Activated CD4-positive, CD25-positive, alpha-beta regulatory T cell treated with anti-CD3 and anti-CD28 coated beads, Interleukin-2, amount 50 U/mL, for 72 hours (primary cell): ENCODE measurements around the gene NEDD9.
A peak's percentile ranks its signal among the peaks of the same experiment; 100 is the strongest.

Experiments used
- DNase-seq: peaks from one replicate; pipeline ENCODE4 v3.0.0; 2021

NEDD9 gene

DNA sequence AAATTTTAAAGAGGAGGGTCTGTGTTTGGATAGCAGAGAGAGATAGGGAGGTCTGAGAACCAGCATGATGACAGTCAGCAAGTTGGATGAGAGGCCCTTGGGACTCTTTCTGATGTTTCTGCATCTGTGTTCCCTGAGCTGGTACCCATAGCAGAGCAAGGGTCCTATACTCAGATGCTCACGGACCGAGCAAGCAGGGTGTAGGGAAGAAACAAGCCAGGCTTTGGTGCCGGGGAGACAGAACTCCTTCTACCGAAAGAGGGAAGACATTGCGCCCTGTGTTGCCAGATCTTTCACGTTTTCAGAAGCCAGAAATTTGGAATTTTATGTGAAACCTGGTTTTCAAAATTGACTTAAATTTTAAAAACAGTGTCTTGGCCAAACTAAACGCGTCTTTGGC, 34.6 kb downstream of the NEDD9 start:
- DNase-seq, result no peak

GRCh38 chr6:11197175-11197536, 35.3 kb downstream of the NEDD9 start:
- DNase-seq, result no peak

GRCh38 chr6:11196511-11197174, 35.8 kb downstream of the NEDD9 start:
- no peak for DNase-seq

DNA sequence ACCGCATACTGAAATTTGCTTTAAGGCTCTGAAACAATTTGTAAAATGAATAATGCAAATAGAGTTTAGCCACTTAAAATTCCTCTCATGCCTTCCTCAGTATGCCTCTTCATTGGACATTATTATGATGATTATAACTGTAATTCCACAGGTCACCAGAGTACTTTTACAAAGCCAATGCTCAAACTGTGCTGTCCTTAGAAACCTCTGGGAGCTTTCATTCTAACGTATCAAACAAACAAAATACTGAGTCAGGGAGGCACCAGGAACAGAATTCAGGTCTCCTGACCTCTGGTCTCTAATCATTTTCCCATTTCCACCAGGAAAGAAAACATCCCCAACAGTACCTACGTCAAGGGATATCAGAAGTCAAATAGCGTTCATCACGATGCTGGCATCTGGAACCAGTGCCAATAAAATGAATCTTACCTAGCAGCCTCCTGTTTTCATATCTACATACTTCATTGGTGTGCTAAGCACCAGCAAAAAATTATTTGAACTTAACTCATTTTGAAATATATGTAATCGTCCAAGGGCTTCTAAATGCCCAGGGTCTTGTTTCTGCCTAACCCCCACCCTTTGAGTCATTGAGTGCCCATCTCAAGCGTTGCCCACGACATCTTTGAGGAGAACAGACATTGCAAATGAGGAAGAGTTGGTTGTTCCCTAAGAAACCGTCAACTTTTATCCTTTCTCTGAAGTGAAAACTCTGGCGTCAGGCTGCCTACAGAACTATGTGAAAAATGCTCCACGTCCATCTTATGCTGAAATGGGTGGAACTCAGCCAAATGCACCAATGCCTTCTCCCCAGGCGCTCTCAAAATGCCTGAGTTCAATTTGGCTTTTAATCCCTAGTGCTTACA, 37.9 kb downstream of the NEDD9 start:
- DNase-seq, result no peak

- DNase-seq, result no peak
These were observed 39.0 kb downstream of the NEDD9 start for GRCh38 chr6:11193434-11193833.

GRCh38 chr6:11192167-11192566, 40.3 kb downstream of the NEDD9 start:
- DNase-seq, result no peak

DNA sequence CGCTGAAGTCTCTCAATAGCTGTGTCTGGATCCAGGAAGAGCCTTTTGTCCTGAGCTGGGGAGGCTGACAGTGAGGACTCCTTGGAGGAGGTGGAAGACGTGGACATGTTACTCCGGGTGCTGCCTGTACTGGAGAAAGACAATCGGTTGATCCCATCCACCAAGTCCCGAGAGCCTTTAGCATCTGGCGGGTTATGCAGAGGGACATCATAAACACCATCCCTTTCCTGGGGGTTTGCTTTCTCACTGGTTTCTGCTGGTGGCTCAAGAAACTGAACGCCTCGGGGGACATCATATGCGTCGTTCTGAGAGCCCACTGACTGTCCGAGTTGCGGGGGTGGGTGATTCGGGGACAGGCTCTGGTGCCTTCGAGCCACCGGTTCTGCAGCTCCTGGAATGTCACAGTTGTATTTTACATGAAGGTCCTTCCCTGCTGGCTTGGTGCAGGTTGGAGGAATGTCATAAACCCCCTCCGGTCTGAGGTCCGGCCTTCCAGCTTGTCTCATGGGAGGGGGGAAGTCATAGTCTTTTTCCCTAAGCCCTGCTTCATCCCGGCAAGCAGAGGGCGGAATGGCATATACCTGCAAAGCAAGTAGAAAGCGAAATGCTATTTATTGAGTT, 41.7 kb downstream of the NEDD9 start:
- no peak for DNase-seq

- DNase-seq, result no peak
These were observed 42.4 kb downstream of the NEDD9 start for GRCh38 chr6:11189865-11190624.

- DNase-seq, result no peak
These were observed 44.1 kb downstream of the NEDD9 start for GRCh38 chr6:11188161-11188915.

DNA sequence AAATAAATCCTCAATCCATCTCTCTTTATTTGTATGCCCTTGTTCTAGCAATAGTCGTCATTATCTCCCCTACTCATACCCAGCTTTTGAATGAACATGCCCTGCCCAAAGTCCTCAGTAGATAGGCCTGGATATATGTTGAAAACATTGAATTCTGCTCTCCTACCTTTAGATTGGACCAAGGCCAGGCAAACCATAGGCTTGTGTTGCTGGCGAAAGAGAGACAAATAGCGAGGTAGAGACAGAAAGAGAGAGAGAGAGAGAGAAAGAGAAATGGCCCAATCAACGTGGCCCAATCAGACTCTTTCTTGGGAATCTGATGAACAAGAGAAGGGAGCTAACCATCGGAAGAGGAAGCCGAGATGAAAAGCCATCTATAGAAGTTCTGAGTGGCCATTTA, 45.2 kb downstream of the NEDD9 start:
- DNase-seq, result no peak

GRCh38 chr6:11185204-11185842, 47.1 kb downstream of the NEDD9 start:
- DNase-seq, result no peak

GRCh38 chr6:11183761-11184362, 48.6 kb downstream of the NEDD9 start:
- no peak for DNase-seq

- no peak for DNase-seq
These were observed 50.9 kb downstream of the NEDD9 start for GRCh38 chr6:11181478-11182136.

DNA sequence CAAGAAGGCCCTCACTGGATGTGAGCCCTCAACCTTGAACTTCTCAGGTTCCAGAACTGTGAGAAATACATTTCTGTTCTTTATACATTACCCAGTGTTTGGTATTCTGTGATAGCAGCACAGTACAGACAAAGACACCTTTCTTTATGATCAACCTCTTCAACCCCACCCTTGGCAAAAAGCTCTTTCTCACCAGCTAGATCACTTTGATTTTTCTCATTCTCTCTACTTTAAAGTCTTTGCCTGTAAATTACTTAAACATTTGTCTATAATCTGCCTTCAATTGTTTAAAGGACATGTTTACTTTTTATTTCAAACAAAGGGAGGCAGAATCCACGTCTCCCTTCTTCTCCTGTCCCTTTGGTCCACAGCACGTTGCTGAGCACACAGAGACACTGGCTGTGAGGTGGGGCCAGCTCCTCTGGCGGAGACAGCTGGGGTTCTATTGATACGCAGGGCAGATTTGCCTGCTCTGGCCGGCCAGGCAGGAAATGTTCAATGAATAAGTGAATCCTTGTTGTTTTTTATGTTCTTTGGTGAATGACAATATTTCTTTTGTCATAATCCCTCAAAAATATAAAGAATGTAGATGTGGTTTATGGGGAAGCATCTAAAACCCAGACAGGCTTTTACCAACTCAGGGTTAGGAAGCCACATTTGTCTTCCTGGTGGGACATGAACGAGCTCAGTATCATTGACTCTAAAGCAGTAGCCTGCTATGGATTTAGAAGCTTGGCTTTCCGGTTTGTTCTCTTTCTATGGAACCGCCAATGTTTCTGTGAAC, 52.9 kb downstream of the NEDD9 start:
- no peak for DNase-seq

GRCh38 chr6:11179088-11179418, 53.4 kb downstream of the NEDD9 start:
- no peak for DNase-seq

DNA sequence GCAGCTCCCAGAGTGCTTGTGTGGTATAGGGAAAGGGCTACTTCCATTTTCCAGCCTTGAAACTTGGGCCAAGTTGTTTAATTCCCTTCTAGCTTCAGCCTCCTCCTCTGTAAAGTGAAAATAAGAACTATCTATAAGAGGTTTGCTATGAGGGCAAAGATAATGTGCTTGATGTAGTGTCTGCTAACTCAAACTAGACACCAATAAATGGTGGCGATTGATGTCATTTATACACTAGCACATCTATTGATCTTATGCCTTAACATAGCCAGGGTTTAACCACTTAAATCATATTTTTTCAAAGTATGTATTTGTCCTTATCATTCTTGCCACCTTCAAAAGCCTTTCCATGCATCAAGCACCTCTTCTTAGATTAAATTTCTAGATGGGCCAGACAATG, 55.2 kb downstream of the NEDD9 start:
- no peak for DNase-seq

DNA sequence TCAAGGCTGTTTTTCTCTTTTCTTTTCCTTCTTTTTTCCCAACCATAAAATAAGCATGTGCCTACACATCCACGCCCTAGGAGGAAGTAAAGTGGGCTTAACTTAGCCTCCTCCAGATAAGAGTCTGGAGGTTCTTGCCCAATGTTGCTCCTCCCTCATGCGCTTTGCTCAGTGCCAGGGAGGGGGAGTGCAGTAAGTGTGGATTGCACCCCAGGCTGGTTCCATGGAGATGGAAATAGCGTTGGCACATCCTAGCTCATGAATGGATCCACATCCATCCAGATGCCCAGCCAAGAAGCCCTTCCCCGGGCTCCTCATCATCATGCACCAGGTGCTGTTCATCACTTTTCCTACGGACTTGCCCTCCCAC, 58.2 kb downstream of the NEDD9 start:
- no peak for DNase-seq

- peak; percentile 80 for DNase-seq
These were observed 59.8 kb downstream of the NEDD9 start for GRCh38 chr6:11172501-11173327.

GRCh38 chr6:11171952-11172351, 60.5 kb downstream of the NEDD9 start:
- DNase-seq, result no peak
